Body of pancreas (tissue), 4 donors: ENCODE results near the gene RDH5.

Experiments used
- CTCF ChIP-seq, 7 experiments: fragments of 450-650 bp in 4 of 7; fragments of 200-600 bp in 3 of 7; sonication (generic) in 3 of 7; IDR thresholded peaks; one replicate each; pipeline ENCODE4 v1.5.1; 2016 to 2019; ENCODE audit warnings: antibody characterized with exemption in 7 of 7
- POLR2A ChIP-seq, 3 donors: fragments of 450-650 bp; IDR thresholded peaks; one replicate each; pipeline ENCODE4 v1.6.1; 2016; ENCODE audit warnings: antibody characterized with exemption in 3 of 3, mild to moderate bottlenecking in 2 of 3

GRCh38 chr12:55771736-55772135 lies 51.5 kb downstream of the RDH5 start:
- TF ChIP-seq CTCF (IDR thresholded peaks at IDR 0.05) = no peak
- TF ChIP-seq POLR2A (IDR thresholded peaks at IDR 0.05) = no peak
